Cerebellar nuclear complex (tissue), 1 donor: Measurements from ENCODE around the gene ATXN7.

ENCODE experiments used
- DNase-seq, 2 experiments: peaks; one replicate each; lab custom pipeline; 2025; lab: John Stamatoyannopoulos, UW

ATXN7 gene

DNA sequence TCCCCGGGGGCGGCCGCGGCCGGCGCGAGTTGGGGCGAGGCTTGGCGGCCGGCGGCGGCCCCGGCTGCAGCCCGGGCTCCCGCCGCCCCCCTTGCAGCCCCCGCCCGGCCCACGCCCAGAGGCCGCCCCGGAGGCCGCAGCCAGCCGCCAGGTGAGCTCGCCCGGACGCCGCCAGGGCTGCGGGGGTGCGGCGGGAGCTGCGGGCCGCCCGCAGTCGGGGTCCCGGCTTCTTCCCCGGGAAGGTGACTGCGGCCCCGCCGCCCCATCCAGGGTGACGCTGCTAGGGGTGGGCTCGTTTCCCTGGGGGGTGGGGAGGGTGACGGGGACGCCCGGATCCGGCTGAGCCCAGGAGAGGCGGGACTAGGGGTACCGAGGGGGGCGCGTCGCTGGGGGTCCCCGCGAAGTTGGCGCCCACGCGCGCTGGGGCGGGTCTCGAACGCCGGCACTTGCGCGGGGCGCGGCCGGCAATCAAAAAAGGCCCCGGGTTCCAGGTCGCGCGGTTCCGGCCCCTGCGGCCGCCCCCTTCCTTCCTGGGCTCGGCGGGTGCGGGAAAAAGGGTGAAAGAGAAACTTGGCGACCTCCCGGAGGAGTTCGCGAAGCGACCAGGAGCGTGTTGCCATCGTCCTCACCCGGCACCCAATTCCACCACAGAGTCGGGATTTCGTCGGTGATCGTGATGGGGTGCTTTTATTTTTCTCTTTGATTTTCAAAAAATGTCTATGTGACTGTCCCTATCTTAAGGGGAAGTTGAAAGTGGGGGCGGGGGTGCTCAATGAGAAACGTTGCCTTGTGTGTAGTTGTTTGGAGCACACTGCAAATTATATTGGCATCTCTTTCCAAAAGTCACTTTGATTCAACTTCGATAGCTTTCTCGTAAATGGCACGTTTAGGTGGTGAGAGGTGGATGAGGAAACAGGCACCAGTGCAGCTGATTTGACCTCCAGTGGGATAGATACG lies 619 bp downstream of the ATXN7 start:
- no peak for DNase-seq

GRCh38 chr3:63864965-63865327 lies 1.3 kb downstream of the ATXN7 start:
- DNase-seq, result no peak

DNA sequence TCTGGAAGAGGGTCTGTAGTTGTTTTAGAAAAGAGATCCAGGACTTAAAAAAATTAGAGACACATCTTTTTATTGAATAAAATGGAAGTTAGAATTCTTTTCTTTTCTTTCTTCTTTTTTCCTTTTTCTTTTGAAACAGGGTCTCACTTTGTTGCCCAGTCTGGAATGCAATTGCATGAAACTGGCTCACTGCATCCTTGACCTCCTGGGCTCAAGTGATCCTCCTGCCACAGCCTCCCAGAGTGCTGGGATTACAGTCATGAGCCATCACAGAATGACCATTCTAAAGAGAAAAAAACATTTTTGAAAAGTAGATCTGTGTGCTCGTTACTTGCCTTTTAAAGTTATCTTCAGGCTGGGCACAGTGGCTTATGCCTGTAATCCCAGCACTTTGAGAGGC lies 3.6 kb downstream of the ATXN7 start:
- no peak for DNase-seq

DNA sequence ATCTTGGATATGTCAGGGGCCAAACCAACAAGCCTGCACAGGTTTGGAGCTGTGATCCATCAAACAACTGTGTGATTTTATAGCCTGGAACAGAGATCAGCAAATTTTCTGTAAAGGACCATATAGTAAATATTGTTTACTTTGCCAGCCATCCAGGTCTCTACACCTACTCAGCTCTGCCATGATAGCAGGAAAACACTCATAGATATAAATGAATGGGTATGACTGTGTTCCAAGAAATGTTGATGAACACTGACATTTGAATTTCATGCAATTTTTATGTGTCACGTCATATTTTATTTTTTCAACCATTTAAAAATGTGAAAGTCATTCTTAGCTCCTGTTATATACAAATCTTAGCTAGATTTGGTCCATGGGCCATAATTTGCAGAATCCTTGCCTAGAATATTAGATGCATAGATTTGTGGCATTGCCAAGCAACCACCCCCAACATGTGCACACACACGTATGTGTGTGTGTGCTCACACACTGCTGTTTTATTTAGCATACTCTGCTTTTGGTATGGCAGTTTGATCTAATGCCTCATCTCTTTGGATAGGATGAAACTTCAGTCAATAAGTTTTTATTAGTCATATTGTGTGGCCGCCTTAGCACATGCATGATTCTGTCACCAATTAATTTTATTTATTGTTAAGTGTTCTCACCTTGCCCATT lies 6.4 kb downstream of the ATXN7 start:
- DNase-seq, result no peak

DNA sequence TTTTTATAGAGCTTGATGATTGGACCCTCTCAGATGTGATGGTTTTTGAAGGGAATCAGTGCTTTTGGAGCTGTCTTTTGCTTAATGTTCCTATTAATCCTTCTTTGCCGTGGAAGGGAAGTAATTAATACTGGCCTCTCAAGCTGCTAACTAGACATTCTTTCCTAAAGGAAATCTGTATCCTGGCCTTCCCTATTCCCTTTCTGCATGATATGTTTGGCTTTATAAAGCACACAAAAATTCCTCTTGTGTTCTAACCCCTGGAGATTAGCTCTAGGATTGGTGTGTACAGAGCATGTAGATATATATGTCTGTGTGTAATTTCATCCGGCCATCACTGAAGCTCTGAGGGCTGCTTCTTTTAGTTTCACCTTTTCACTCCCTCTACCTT lies 6.9 kb downstream of the ATXN7 start:
- DNase-seq, result no peak

DNA sequence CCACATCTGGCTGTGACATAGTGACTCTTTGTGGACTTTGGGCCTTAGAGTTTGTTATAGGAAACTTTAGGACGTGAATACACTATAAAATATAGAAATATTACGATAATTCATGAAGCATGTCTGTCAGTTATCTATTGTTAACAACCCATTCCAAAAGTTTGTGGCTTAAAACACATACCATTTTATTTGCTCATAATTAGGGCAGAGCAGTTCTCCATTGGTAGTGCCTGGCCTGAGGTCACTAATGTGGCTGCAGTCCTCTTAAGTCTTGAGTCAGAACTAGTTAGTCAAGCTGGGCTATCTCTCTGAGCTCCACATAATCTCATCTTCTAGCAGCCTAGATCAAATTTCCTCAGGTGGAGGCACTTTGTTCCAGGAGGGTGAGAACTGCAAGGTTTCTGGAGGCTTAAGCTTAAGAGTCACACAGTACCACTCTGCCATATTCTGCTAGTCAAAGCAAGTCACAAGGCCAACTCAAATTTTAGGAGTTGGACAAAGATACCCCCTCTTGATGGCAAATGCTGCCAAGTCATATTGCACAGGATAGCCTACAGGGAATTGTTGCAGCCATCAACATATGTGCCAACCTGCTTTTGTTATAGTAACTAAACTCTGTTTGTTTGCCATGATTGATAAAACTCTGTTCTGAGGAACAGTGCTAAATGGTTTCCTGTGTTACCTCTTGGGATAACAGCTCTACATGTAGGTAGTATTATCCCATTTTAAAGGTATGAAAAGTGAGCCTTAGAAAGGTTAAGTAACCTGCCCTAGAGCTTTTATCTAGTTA lies 8.7 kb downstream of the ATXN7 start:
- DNase-seq, result no peak

GRCh38 chr3:63874769-63875168 lies 11.1 kb downstream of the ATXN7 start:
- DNase-seq, result no peak

- no peak for DNase-seq
Observed at GRCh38 chr3:63875510-63875909, 11.8 kb downstream of the ATXN7 start.

DNA sequence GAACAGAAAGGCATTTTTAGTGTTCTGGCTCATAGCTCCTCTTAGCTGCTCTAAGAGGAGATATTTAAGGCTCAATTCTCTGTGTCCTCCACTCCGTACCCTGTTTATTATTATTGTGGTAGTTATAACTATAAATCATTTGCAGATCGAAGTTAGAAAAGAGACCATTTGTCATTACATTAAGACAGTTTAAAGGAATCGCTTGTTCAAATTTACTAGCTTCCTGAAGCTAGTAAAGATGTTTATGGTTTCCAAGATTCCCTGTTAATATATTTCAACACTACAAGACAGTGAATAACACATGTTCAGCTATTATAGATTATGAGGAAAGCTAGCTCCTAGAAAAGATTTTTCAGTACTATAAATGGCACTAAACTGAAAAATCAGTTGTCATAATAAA lies 12.6 kb downstream of the ATXN7 start:
- no peak for DNase-seq

DNA sequence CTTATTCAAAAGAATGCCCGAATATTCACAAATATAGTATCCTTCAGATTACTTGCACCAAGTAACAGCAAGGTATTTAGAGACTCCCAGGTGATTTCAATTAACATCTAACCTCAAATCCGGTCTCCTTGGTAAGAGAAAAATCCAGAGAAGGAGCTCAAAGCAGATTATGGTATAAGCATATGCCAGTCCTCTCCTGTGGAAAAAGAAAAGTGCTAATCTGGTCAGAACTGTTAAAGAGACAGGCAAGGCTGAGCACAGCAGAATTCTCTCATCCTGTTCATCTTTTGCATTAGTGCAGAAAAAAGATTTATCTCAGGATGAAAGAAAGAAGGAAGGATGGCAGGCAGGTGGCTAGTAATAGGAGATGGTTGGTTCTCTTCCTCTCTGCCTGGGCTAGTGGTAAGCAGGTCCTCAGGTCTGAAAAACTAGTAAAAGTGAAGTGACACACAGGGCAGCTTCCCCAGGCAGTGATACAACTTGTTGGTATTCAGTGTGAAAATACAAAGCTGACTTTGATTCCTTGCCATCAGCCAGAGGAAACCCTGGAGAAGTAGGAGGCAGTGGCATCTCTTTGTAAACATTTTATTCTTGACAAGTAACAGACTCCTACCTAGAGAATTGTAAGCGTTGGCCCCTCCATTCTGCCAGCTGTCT lies 14.2 kb downstream of the ATXN7 start:
- no peak for DNase-seq

DNA sequence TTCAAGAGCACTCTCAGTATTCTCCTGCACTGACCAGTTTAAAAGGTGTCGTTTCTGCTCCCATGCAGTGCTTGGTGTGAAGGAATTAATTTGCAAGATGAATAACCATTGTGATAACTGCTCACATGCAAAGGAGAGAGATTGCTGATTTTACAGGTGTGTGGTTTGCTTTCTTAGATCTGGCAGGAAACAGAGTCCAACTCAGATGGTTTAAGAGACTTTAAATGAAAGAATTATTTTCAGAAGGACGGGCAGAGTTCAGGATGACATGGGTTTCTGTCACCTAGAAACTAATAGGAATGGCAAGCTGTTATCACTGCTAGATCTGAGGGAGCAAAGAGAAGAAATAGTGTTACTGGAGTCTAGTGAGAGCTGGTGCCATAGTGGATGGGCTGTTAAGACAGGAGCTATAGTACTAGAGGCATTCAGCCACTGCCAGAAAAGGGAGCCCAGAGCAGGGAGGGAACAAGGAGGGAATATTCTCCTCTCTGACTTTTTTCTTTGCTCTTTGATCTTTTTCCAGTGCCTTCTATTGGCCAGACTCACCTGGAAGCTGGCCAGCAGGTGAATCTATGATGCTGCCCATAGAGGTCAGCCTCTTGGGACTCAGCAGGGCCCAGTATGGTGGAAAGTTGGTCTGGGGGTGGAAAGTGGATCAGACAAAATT lies 14.9 kb downstream of the ATXN7 start:
- no peak for DNase-seq

DNA sequence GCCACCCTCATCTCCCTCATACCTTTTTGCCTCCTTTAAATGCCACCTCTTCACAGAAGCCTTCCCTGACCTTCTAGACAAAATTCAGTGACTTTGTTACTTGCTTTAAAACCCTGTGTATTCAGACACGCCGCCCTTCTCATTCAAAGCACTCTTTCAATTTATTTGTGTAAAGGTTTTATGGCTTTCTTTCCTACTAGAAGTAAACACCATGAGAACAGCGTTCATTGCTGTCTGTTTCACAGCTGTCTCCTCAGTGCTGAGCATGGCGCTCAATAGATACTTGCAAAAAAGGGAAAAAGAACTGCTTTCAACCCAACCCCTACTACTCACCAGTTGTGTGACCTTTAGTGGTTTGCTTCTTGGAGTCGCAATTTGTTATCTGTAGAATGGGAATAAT lies 17.0 kb downstream of the ATXN7 start:
- no peak for DNase-seq

DNA sequence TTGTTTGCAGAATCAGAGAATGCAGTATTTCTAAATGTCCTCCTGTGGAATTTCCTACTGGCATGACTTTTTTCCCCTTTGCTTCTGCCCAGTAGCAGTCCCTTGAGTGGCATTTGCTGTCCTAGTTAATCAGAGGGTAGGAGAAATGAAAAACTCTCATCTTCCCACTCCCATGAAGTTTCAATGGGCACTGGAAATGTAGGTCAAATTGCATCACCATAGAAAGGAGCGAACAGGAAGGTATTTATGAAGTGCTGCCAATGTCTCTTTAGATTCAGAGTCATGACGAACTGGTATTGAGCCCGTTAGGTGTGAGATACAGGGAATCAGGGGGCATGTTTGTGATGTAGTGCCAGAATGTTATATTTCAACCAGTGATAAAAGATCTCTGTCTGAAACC lies 23.2 kb downstream of the ATXN7 start:
- DNase-seq, result no peak

- DNase-seq, result no peak
Observed at GRCh38 chr3:63891518-63891917, 27.9 kb downstream of the ATXN7 start.

GRCh38 chr3:63892773-63893352 lies 29.2 kb downstream of the ATXN7 start:
- DNase-seq, result no peak

DNA sequence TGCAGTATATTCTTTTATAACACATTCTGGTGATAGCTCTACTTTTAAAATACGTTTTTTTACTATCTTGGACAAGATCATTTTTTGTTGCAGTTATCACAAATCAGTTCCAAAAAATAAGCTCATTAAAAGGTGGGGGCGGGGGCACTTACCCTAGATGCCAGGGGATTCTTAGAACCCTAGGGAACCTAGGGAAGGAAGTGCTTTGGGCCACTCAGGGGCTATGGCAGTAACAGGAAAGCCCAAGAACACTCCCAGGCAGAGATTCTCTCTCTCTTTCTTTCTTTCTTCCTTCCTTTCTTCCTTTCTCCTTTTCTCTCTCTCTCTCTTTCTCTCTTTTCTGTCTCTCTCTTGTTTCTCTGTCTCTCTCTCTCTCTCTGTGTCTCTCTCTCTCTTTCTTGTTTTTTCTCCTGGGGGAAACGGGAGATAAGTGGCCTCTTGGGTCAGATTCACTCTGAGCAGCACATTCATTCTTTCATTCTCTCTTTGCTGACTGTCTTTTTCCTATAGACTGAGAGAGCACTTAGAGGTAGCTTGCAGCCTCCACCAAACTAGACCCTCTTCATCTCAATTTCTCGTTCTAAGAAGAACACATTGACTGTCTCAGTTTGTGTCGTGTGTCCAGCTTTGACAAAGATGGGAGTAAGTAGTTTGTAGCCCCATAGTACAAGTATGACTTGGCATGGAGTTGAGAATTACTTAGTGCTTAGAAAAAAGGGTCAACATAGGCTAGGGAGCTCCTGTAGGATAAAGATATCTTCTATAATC lies 31.9 kb downstream of the ATXN7 start:
- DNase-seq, result no peak

GRCh38 chr3:63896332-63897030 lies 32.8 kb downstream of the ATXN7 start:
- no peak for DNase-seq

GRCh38 chr3:63900010-63900409 lies 36.3 kb downstream of the ATXN7 start:
- DNase-seq, result no peak

- no peak for DNase-seq
Observed at GRCh38 chr3:63900459-63900858, 36.8 kb downstream of the ATXN7 start.
